HFFc6 (cell line): ENCODE measurements around the gene ZNF777. TPM values are rescaled to one million over a fixed set of nuclear protein-coding genes. Genes with fewer than 3 reads are reported as not detected.
"Not testable (repeated sequence)": the region's sequence is repeated elsewhere in the genome, so short reads cannot be mapped to it uniquely, and the experiment has no call there.

Source experiments
- DNase-seq: peaks from one replicate; pipeline ENCODE4 v3.0.0-alpha.2; 2018
- H3K27ac Mint-ChIP-seq: 2 replicates; pipeline ENCODE4 v1.8.0; 2020; ENCODE audit warnings: mild to moderate bottlenecking, mixed read lengths
- H3K27me3 Mint-ChIP-seq: 2 replicates; pipeline ENCODE4 v1.8.0; 2021; ENCODE audit warnings: mild to moderate bottlenecking, moderate library complexity, mixed read lengths; ENCODE audit not compliant: insufficient read depth
- H3K36me3 Mint-ChIP-seq: 2 replicates; pipeline ENCODE4 v1.8.0; 2021; ENCODE audit warnings: low read depth, mixed read lengths
- H3K4me1 Mint-ChIP-seq: 2 replicates; pipeline ENCODE4 v1.8.0; 2020; ENCODE audit warnings: low read depth, mixed read lengths
- H3K4me3 Mint-ChIP-seq: 2 replicates; pipeline ENCODE4 v1.8.0; 2020; ENCODE audit warnings: mild to moderate bottlenecking, moderate library complexity, mixed read lengths
- H3K9me3 Mint-ChIP-seq: 2 replicates; pipeline ENCODE4 v1.8.0; 2020; ENCODE audit warnings: mild to moderate bottlenecking, mixed read lengths
- CTCF ChIP-seq: fragments of 200-600 bp; sonication (generic); IDR thresholded peaks from 2 replicates; pipeline ENCODE4 v1.5.0; 2021; ENCODE audit warnings: antibody characterized with exemption, mild to moderate bottlenecking
- total RNA-seq, 6 experiments: library from RNA; stranded (reverse); fragmentation: NEBNext Ultra II Directional; extraction: Animal tissue kit (Norgen Biotek cat#: 25700); gene quantifications; 2 replicates in 1 of 6; 3 replicates in 5 of 6; pipeline ENCODE4 v1.2.3, GENCODE V29; 2021

Gene ZNF777
- total RNA-seq, 6 experiments from 2014 or later: 13.6 to 16.7 (median 15.2) TPM

- Mint-ChIP-seq H3K27ac (no peak overlapping the region), H3K36me3 (no peaks in the 10 kb centered on the region), H3K4me1 (no peaks in the 10 kb centered on the region), H3K4me3 (no peak overlapping the region), H3K27me3 (peaks cover 6% of the 10 kb centered on the region), H3K9me3 (no peaks in the 10 kb centered on the region)
- DNase-seq: no peak
- TF ChIP-seq CTCF: no peak
Observed at GRCh38 chr7:149420006-149420405, 40.9 kb downstream of the ZNF777 start.

- no peak overlapping the region for H3K4me3 Mint-ChIP-seq
- no peaks in the 10 kb centered on the region for H3K36me3 Mint-ChIP-seq
- H3K4me1 Mint-ChIP-seq: no peaks in the 10 kb centered on the region
- no peaks in the 10 kb centered on the region for H3K9me3 Mint-ChIP-seq
- H3K27me3 Mint-ChIP-seq: peaks cover 11% of the 10 kb centered on the region
- TF ChIP-seq CTCF: no peak
- H3K27ac Mint-ChIP-seq: no peak overlapping the region
- no peak for DNase-seq
Observed at GRCh38 chr7:149415391-149416071, 45.3 kb downstream of the ZNF777 start.

GRCh38 chr7:149414745-149415390 lies 46.0 kb downstream of the ZNF777 start:
- Mint-ChIP-seq H3K27ac (no peak overlapping the region), H3K9me3 (no peaks in the 10 kb centered on the region), H3K27me3 (peaks cover 10% of the 10 kb centered on the region), H3K4me3 (peak overlapping the region; percentile 17; the same call in 1 of the 2 replicates), H3K4me1 (no peaks in the 10 kb centered on the region), H3K36me3 (no peaks in the 10 kb centered on the region)
- no peak for TF ChIP-seq CTCF
- no peak for DNase-seq

GRCh38 chr7:149414171-149414570 lies 46.7 kb downstream of the ZNF777 start:
- TF ChIP-seq CTCF: no peak
- H3K4me3 Mint-ChIP-seq: no peak overlapping the region
- no peaks in the 10 kb centered on the region for H3K9me3 Mint-ChIP-seq
- H3K4me1 Mint-ChIP-seq: no peaks in the 10 kb centered on the region
- H3K27me3 Mint-ChIP-seq: peaks cover 5% of the 10 kb centered on the region
- no peak overlapping the region for H3K27ac Mint-ChIP-seq
- DNase-seq: no peak
- no peaks in the 10 kb centered on the region for H3K36me3 Mint-ChIP-seq

GRCh38 chr7:149413083-149413482 lies 47.8 kb downstream of the ZNF777 start:
- H3K27ac Mint-ChIP-seq, H3K4me3 Mint-ChIP-seq: not testable (repeated sequence)

GRCh38 chr7:149409895-149410294 lies 51.0 kb downstream of the ZNF777 start:
- H3K27me3 Mint-ChIP-seq: peaks cover 11% of the 10 kb centered on the region
- H3K4me3 Mint-ChIP-seq: no peak overlapping the region
- no peaks in the 10 kb centered on the region for H3K9me3 Mint-ChIP-seq
- no peak overlapping the region for H3K27ac Mint-ChIP-seq
- no peak for TF ChIP-seq CTCF
- no peaks in the 10 kb centered on the region for H3K4me1 Mint-ChIP-seq
- DNase-seq: no peak
- no peaks in the 10 kb centered on the region for H3K36me3 Mint-ChIP-seq

More at GRCh38 chr7:149413083-149413482, 47.8 kb downstream of the ZNF777 start:
- H3K36me3 Mint-ChIP-seq, H3K27me3 Mint-ChIP-seq, H3K9me3 Mint-ChIP-seq, H3K4me1 Mint-ChIP-seq, DNase-seq: not testable (repeated sequence)
